SIG-M5 treated with dmso at 0.1 percent for 504 hours (cell line): ENCODE data around the gene CEACAM7.

Experiments
- DNase-seq: peaks from one replicate; lab custom pipeline; 2025; ENCODE audit not compliant: unreplicated experiment; lab: John Stamatoyannopoulos, UW

Gene CEACAM7

DNA sequence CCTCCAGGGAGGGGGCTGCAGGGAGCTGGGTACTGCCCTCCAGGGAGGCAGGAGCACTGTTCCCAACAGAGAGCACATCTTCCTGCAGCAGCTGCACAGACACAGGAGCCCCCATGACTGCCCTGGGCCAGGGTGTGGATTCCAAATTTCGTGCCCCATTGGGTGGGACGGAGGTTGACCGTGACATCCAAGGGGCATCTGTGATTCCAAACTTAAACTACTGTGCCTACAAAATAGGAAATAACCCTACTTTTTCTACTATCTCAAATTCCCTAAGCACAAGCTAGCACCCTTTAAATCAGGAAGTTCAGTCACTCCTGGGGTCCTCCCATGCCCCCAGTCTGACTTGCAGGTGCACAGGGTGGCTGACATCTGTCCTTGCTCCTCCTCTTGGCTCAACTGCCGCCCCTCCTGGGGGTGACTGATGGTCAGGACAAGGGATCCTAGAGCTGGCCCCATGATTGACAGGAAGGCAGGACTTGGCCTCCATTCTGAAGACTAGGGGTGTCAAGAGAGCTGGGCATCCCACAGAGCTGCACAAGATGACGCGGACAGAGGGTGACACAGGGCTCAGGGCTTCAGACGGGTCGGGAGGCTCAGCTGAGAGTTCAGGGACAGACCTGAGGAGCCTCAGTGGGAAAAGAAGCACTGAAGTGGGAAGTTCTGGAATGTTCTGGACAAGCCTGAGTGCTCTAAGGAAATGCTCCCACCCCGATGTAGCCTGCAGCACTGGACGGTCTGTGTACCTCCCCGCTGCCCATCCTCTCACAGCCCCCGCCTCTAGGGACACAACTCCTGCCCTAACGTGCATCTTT, 12.5 kb upstream of the CEACAM7 start:
- DNase-seq = no peak

DNA sequence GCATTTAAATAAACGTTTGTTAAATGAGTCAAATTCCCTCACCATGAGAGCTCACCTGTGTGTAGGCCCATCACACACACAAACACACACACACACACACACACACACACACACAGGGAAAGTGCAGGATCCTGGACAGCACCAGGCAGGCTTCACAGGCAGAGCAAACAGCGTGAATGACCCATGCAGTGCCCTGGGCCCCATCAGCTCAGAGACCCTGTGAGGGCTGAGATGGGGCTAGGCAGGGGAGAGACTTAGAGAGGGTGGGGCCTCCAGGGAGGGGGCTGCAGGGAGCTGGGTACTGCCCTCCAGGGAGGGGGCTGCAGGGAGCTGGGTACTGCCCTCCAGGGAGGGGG, 11.9 kb upstream of the CEACAM7 start:
- no peak for DNase-seq

DNA sequence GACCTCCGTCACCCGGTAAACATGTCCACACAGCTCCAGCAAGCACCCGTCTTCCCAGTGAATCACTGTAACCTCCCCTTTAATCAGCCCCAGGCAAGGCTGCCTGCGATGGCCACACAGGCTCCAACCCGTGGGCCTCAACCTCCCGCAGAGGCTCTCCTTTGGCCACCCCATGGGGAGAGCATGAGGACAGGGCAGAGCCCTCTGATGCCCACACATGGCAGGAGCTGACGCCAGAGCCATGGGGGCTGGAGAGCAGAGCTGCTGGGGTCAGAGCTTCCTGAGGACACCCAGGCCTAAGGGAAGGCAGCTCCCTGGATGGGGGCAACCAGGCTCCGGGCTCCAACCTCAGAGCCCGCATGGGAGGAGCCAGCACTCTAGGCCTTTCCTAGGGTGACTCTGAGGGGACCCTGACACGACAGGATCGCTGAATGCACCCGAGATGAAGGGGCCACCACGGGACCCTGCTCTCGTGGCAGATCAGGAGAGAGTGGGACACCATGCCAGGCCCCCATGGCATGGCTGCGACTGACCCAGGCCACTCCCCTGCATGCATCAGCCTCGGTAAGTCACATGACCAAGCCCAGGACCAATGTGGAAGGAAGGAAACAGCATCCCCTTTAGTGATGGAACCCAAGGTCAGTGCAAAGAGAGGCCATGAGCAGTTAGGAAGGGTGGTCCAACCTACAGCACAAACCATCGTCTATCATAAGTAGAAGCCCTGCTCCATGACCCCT, 11.3 kb upstream of the CEACAM7 start:
- DNase-seq = no peak

DNA sequence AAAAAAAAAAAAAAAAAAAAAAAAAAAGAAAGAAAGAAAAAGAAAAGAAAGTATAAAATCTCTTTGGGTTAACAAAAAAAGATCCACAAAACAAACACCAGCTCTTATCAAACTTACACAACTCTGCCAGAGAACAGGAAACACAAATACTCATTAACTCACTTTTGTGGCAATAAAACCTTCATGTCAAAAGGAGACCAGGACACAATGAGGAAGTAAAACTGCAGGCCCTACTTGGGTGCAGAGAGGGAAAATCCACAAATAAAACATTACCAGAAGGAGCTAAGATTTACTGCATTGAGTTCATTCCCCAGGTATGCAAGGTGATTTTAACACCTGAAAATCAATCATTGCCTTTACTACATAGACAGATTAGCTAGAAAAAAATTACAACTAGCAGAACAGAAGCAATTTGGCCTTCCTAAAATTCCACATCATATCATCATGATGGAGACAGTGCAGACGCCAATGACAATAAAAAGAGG, 10.7 kb upstream of the CEACAM7 start:
- DNase-seq = peak; percentile 86

DNA sequence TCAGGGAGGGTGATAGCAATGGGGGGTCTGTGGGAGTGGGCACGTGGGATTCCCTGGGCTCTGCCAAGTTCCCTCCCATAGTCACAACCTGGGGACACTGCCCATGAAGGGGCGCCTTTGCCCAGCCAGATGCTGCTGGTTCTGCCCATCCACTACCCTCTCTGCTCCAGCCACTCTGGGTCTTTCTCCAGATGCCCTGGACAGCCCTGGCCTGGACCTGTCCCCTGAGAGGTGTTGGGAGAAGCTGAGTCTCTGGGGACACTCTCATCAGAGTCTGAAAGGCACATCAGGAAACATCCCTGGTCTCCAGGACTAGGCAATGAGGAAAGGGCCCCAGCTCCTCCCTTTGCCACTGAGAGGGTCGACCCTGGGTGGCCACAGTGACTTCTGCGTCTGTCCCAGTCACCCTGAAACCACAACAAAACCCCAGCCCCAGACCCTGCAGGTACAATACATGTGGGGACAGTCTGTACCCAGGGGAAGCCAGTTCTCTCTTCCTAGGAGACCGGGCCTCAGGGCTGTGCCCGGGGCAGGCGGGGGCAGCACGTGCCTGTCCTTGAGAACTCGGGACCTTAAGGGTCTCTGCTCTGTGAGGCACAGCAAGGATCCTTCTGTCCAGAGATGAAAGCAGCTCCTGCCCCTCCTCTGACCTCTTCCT, 9.3 kb upstream of the CEACAM7 start:
- no peak for DNase-seq

DNA sequence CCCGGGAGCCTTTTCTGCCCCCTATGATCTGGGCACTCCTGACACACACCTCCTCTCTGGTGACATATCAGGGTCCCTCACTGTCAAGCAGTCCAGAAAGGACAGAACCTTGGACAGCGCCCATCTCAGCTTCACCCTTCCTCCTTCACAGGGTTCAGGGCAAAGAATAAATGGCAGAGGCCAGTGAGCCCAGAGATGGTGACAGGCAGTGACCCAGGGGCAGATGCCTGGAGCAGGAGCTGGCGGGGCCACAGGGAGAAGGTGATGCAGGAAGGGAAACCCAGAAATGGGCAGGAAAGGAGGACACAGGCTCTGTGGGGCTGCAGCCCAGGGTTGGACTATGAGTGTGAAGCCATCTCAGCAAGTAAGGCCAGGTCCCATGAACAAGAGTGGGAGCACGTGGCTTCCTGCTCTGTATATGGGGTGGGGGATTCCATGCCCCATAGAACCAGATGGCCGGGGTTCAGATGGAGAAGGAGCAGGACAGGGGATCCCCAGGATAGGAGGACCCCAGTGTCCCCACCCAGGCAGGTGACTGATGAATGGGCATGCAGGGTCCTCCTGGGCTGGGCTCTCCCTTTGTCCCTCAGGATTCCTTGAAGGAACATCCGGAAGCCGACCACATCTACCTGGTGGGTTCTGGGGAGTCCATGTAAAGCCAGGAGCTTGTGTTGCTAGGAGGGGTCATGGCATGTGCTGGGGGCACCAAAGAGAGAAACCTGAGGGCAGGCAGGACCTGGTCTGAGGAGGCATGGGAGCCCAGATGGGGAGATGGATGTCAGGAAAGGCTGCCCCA, 8.5 kb upstream of the CEACAM7 start:
- peak; percentile 20 for DNase-seq

DNA sequence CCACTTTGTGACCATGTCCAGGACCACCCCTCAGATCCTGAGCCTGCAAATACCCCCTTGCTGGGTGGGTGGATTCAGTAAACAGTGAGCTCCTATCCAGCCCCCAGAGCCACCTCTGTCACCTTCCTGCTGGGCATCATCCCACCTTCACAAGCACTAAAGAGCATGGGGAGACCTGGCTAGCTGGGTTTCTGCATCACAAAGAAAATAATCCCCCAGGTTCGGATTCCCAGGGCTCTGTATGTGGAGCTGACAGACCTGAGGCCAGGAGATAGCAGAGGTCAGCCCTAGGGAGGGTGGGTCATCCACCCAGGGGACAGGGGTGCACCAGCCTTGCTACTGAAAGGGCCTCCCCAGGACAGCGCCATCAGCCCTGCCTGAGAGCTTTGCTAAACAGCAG, 7.7 kb upstream of the CEACAM7 start:
- DNase-seq = no peak

DNA sequence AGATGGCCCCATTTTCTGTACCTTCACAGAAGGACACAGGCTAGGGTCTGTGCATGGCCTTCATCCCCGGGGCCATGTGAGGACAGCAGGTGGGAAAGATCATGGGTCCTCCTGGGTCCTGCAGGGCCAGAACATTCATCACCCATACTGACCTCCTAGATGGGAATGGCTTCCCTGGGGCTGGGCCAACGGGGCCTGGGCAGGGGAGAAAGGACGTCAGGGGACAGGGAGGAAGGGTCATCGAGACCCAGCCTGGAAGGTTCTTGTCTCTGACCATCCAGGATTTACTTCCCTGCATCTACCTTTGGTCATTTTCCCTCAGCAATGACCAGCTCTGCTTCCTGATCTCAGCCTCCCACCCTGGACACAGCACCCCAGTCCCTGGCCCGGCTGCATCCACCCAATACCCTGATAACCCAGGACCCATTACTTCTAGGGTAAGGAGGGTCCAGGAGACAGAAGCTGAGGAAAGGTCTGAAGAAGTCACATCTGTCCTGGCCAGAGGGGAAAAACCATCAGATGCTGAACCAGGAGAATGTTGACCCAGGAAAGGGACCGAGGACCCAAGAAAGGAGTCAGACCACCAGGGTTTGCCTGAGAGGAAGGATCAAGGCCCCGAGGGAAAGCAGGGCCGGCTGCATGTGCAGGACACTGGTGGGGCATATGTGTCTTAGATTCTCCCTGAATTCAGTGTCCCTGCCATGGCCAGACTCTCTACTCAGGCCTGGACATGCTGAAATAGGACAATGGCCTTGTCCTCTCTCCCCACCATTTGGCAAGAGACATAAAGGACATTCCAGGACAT, 7.0 kb upstream of the CEACAM7 start:
- DNase-seq = no peak

DNA sequence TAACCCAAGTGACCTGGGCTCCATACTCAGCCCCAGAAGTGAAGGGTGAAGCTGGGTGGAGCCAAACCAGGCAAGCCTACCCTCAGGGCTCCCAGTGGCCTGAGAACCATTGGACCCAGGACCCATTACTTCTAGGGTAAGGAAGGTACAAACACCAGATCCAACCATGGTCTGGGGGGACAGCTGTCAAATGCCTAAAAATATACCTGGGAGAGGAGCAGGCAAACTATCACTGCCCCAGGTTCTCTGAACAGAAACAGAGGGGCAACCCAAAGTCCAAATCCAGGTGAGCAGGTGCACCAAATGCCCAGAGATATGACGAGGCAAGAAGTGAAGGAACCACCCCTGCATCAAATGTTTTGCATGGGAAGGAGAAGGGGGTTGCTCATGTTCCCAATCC, 6.1 kb upstream of the CEACAM7 start:
- no peak for DNase-seq

DNA sequence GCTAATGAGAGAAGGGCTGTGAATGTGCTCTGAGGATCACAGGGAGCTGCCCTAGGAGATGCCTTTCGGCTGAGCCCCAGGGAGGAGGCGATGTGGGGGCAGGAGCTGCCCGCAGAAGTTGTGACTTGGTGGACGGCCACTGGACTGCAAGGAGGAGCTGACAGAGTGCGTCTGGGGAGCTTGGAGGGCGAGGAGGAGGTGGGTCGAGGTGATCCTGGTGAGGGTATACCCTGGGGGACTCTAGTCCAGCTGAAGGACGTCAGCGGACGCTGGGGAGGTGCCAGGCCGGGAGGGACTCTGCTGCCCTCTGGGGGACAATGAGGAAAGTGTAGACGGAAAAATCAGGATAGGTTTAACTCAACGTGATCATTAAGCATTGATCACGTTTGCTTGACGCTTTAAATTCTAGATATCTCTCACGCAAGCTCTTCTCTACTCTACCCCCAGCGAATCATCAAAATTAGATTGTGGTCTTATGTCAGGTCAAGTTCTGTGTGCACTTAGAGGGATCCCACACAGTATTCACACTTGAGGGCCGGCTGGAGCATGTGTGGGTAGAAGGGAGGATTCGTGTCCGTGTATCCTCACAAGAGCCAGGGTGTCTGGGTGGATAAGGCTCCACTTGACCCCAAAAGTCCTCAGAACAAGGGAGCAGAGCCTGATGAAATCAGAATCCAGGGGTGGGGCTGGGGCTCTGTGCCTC, 3.3 kb upstream of the CEACAM7 start:
- peak; percentile 12 for DNase-seq

DNA sequence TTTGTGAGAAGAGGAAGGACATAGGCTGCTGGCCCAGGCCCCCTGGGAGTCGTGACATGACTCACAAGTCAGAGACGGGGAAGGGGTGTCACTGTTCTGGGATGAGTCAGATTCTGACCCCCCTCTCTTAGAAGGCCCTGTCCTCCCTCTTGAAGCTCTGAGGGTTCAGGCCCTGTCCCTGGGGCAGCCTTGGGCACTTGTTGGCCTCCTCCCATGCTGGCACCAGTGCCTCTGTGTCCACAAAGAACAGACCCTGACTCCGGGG, 2.7 kb upstream of the CEACAM7 start:
- no peak for DNase-seq

DNA sequence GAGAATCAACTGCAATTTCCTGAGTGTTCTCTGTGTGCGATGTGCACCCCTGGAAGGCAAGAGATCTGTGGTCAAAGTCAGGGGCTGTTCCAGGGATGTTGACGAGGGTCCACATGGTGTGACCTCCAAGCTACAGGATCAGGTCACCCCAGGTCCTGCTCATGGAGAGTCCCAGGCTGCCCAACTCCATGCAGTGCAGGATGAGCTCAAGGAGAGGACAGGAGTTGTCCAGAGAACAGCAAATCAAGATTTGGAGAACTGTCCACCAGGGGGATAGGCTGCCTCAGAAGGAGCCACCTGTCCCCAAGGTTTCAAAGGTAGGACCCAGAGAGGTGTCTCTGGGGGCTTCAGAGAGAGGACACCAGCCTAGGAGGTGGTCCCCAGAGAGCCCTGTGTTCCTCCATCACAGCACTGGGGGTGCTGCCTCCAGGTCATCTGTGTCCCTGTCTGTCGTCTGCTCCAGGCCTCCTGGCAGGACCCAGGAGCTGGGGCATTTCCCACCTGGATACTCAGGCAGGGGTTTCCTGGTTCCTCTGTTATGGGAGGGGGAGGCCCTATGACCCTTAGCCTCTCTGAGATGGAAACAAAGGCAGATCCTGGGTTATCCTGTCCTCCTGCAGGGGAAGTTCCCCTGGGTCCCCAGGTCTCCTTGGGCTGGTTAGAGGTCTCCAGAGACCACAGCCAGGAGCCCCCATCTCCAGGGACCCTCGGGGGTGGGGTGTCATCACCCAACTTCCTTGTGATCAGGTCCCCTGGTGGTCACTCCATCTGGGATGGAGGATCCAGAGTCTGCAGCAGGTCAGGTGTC, 2.1 kb upstream of the CEACAM7 start:
- DNase-seq = no peak

DNA sequence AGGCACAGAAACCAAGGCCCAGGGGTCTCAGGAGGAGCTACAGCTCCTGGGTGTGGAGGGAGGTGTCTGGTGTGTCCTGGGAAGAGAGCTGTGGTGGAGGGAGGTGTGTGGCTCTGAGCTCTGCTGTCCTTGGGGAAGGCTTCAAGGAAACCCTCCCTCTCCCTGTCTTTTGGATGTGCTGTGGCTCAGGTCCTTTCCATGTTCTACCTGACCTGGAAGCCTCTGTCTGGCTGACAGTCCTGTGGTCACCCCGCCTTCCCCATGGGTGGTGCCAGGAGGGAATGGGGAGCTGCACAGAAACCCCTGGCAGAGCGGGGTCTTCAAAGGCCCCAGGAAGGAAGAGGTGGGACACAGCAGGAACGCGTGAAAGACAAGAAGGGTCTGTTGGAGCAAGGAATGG, 617 bp upstream of the CEACAM7 start:
- DNase-seq = no peak

DNA sequence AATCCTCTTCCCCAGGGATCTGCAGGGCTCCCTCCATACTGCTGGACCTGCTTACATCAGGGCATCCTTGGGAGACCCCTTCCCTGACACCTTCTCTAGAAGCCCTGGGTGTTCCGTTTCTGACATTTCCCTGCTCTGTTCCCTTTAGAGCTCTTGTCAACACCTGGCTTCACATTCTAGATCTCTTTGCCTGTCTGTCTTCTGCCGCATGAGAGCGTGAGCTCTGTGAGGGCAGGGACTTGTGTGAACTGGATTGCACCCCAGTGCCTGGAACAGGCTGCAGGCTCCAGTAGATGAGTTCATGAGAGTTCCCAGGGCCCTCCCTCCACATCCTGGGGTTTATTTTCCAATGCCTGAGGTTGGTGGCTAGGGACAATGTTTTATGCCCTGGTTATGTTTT, 651 bp downstream of the CEACAM7 start:
- DNase-seq = no peak

DNA sequence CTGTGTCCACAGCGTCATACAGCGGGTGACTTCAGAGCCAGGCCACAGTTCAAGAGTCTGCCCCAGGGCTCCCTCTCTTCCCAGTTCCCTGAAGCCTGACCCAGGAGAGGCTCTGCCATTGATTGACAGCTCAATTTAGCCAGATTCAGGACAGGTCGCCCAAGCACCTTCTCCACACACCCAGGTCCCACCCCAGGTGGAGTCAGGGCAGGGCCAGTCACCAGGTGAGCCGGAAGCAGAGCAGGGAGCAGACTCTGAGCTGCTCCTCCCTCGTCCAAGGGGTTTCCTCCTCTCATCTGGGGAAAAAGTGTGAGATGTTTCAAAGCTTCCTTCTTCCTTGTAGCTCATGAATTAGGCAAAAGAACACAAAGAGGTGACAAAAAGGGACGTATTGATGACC, 5.6 kb downstream of the CEACAM7 start:
- no peak for DNase-seq

DNA sequence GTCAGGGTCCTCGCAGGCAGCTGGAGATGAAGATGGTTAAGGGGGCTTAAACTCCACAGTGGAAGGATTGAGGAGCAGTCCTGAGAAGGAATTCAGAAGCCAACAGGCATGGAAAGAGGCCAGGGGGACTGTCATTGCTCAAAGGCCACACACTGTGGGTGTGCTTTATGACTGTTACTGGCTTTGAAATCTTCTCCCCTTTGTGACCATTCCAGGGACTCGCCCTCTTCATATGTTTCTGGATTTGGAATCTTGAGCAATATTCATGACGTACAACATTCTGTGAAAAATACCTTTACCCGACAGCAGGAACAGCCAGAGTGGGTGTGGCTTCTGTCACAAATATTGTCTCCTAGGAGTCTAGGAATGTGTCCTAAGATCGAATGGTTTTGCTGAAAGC, 16.6 kb downstream of the CEACAM7 start:
- no peak for DNase-seq

DNA sequence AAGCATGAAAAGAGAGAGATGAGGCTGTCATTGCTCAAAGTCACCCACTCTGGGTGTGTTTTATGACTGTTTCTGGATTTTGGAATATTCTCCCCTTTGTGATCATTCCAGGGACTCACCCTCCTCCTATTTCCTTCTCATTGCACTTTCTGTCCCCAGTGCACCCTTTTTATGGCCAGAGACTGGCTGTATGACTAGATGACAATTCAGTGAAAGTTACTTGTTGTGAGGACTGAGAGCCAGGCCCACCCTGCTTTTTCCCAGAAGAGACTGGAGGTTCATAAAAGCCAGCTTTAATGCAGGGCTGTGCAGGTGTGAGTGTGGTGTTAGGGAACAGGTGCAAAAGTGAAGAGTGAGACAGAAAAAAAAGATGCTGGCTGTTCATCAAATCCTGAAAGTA, 17.3 kb downstream of the CEACAM7 start:
- DNase-seq = no peak

DNA sequence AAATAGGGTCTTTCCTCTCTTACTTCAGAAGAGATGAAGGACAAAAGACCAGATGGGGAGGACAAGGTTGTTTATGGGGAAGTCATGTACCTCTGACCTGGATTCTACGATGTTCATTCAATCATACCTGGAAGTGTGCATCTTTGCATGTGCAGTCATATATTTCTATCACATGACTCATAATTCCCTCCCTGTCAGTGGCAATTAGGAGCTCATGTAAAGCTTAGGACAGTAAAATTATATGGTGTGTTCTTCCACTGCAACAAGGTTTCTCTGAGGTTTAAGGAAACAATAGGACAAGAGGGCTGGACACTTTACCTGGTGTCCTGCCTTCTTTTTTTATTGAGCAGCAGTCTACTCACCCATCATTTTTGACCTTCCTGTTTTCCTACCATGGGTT, 19.8 kb downstream of the CEACAM7 start:
- DNase-seq = no peak

DNA sequence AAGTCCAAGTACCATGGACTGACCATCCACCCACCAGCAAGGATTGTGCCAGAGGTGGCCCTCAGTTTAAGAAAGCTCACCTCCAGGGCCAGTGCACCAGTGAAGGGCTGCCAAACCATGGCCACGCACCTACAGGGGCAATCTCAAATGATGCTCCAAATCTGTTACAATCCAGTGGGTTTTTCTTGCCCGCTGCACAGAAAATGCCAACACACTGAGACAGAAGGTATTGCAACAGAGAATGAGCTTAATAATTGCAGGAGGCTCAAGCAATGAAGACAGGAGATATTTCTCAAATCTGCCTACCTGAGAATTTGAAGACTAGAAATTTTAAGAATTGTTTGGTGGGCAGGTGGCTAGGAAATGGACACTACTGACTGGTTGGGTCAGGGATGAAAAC, 22.0 kb downstream of the CEACAM7 start:
- DNase-seq = no peak
